ENCODE results near the gene MEI1.
"Not testable (repeated sequence)": the region's sequence is repeated elsewhere in the genome, so short reads cannot be mapped to it uniquely, and the experiment has no call there.

The MEI1 gene

GRCh38 chr22:41699264-41700107 lies at the start of gene MEI1:
MEI1 (plus strand) TSS chr22:41699503; CDS start chr22:41699539, 36 bp downstream.
- peak; percentile 90 for DNase-seq

GRCh38 chr22:41650229-41650628 lies 49.1 kb upstream of the MEI1 start:
- DNase-seq = no peak

GRCh38 chr22:41650821-41651220 lies 48.5 kb upstream of the MEI1 start:
- DNase-seq = no peak

- DNase-seq = no peak
Observed at GRCh38 chr22:41654322-41654721, 45.0 kb upstream of the MEI1 start.

GRCh38 chr22:41656556-41656955 lies 42.7 kb upstream of the MEI1 start:
- DNase-seq = no peak

GRCh38 chr22:41657709-41658108 lies 41.6 kb upstream of the MEI1 start:
- no peak for DNase-seq

- no peak for DNase-seq
Observed at GRCh38 chr22:41658869-41659268, 40.4 kb upstream of the MEI1 start.

- no peak for DNase-seq
Observed at GRCh38 chr22:41659941-41660340, 39.4 kb upstream of the MEI1 start.

GRCh38 chr22:41660416-41660815 lies 38.9 kb upstream of the MEI1 start:
- no peak for DNase-seq

- DNase-seq = no peak
Observed at GRCh38 chr22:41661088-41661487, 38.2 kb upstream of the MEI1 start.

- no peak for DNase-seq
Observed at GRCh38 chr22:41661713-41662112, 37.6 kb upstream of the MEI1 start.

- DNase-seq = not testable (repeated sequence)
Observed at GRCh38 chr22:41663594-41663993, 35.7 kb upstream of the MEI1 start.

- DNase-seq = no peak
Observed at GRCh38 chr22:41664490-41664889, 34.8 kb upstream of the MEI1 start.

- no peak for DNase-seq
Observed at GRCh38 chr22:41664951-41665350, 34.4 kb upstream of the MEI1 start.

GRCh38 chr22:41668971-41669911 lies 30.1 kb upstream of the MEI1 start:
- no peak for DNase-seq

GRCh38 chr22:41672096-41672495 lies 27.2 kb upstream of the MEI1 start:
- not testable (repeated sequence) for DNase-seq

GRCh38 chr22:41672780-41673509 lies 26.4 kb upstream of the MEI1 start:
- no peak for DNase-seq

- DNase-seq = no peak
Observed at GRCh38 chr22:41674846-41675340, 24.4 kb upstream of the MEI1 start.

- DNase-seq = no peak
Observed at GRCh38 chr22:41676134-41676533, 23.2 kb upstream of the MEI1 start.

- DNase-seq = no peak
Observed at GRCh38 chr22:41681616-41682015, 17.7 kb upstream of the MEI1 start.

GRCh38 chr22:41682033-41682807 lies 17.1 kb upstream of the MEI1 start:
- peak; percentile 93 for DNase-seq

GRCh38 chr22:41683052-41683451 lies 16.3 kb upstream of the MEI1 start:
- no peak for DNase-seq
